Activated CD4-positive, alpha-beta T cell treated with anti-CD3 and anti-CD28 coated beads, Interleukin-2, Interleukin-4, amounts not matched to agents 100 ng/mL and 50 ng/mL, durations not matched to agents 16 hours and 8 hours (primary cell): ENCODE results near the gene MT1B.
"Not testable (repeated sequence)": the region's sequence is repeated elsewhere in the genome, so short reads cannot be mapped to it uniquely, and the experiment has no call there.

Experiments used
- DNase-seq: peaks from one replicate; pipeline ENCODE4 v3.0.0-alpha.2; 2020; ENCODE audit warnings: low spot score

Gene MT1B

DNA sequence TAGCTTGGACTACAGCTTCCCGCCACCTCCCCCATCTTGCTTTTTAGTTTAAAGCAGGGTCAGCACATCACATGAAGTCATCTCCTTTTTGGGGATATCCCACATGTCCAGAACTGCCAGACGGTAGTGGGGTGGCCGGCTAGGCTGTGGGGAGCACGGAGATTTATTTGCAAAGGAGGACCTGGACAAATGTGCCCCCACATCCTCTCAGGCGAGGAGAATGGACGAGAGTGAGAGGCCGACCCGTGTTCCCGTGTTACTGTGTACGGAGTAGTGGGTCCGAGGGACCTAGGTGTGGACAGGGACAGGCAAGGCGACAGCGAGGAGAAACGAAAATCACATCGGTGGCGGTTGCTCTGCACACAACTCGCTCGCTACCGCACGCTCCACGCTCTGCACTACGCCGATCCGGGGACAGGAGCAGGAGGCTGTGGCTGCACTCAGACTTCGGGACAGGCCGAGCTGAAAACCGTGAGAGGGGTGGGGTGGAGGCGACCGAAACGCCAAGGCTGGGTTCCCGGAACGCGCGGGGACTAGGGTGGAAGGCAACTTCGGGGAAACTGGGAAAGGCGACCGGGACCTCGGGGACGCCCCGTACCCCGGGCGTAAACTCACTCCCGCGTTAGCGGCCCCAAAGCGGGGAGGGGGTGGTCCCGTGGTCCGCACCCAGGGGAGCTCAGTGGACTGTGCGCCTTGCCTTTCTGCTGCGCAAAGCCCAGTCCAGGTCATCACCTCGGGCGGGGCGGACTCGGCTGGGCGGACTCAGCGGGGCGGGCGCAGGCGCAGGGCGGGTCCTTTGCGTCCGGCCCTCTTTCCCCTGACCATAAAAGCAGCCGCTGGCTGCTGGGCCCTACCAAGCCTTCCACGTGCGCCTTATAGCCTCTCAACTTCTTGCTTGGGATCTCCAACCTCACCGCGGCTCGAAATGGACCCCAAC, 13.6 kb upstream of the MT1B start, which contains the start of gene MT1A:
MT1A (plus strand) TSS at position 853 of the 937 bp plus-strand sequence; CDS start at position 926, 73 bp downstream.
- DNase-seq: no peak

DNA sequence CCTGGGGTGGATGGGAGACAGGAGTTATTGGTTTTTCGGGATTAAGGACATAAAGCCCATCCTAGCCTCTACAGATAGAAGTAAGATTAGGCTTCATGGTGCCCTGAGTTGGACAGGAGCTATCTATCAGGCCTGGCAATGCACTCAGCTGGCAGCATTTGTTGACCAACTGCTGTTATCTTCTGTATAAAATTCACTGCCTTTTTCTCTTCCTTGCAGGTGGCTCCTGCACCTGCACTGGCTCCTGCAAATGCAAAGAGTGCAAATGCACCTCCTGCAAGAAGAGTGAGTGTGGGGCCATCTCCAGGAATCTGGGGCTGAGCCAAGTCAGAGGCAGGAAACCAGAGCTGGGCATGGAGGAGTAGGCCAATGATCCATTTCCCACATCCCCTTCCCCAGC, 12.6 kb upstream of the MT1B start:
- no peak for DNase-seq

DNA sequence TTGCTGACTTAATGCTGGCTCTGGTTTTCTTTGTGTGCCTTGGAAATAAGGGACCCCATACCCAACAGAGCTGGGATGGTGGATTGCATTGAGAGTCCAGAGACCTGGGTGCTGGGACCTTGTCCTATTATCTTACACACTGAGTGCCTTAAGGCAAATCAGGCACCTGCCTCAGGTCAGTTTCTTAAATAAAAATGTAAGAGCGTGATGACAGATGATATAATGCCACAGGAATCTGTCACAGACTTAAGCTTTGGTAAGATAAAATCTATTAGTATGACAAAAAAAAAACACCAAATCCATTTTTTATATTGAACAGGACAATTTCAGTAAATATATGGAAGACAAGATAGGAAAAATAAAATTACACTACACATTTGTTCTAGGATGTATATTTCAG, 11.6 kb upstream of the MT1B start:
- DNase-seq: no peak

DNA sequence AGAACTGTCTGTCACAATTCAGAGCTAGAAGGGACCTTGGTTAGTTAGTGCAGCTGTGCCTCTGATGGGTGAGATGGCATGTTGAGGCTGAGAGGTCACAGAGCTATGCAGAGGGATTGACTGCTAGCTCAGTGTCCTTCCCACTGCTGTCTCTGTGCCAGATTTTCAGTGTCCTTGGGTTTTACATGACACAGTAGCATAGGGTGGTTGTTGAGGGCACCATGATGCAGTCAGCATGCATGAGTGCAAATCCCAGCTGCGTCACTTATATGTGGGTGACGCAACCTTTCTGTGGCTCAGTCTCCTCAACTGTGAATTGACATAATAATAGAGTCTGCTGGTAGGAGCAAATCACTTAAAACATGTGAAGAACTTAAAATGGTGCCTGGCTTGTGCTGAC, 10.5 kb upstream of the MT1B start:
- no peak for DNase-seq

GRCh38 chr16:56643080-56643778, 8.5 kb upstream of the MT1B start:
- peak; percentile 71 for DNase-seq

DNA sequence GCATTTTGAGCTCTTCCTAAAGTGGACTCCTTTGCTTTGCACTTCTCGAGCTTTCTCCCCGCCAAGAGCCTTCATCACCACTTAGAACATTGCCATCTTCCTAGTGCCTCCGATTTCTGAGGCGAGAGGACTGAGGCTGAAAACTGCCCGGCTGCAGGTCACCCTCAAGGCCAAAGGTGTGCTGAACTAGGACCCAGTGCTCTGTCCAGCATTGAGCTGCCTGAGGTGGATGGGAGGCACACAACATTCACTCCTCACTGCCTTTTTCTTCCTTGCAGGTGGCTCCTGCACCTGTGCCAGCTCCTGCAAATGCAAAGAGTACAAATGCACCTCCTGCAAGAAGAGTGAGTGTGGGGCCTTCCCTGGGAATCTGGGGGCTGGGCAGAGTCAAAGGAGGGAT, 7.9 kb upstream of the MT1B start:
- DNase-seq: no peak

DNA sequence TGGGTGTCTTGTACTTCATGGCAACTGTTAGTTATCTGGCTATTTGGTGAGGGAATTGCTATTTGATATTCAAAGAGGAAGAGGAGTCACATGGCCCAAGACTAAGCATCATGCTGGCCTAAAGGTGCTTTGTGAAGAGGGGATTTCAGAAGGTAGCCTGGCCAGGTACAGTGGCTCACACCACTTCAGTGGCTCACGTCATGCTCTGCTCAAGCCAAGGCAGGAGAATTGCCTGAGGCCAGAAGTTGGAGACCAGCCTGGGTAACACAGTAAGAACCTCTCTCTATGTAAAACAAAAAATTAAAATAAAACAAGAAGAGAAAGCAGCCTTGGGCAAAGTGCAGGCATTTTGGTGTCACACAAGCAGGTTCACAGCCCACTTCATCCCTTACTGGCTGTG, 6.4 kb upstream of the MT1B start:
- no peak for DNase-seq

- DNase-seq: no peak
Measured at GRCh38 chr16:56645838-56646237, 5.8 kb upstream of the MT1B start.

DNA sequence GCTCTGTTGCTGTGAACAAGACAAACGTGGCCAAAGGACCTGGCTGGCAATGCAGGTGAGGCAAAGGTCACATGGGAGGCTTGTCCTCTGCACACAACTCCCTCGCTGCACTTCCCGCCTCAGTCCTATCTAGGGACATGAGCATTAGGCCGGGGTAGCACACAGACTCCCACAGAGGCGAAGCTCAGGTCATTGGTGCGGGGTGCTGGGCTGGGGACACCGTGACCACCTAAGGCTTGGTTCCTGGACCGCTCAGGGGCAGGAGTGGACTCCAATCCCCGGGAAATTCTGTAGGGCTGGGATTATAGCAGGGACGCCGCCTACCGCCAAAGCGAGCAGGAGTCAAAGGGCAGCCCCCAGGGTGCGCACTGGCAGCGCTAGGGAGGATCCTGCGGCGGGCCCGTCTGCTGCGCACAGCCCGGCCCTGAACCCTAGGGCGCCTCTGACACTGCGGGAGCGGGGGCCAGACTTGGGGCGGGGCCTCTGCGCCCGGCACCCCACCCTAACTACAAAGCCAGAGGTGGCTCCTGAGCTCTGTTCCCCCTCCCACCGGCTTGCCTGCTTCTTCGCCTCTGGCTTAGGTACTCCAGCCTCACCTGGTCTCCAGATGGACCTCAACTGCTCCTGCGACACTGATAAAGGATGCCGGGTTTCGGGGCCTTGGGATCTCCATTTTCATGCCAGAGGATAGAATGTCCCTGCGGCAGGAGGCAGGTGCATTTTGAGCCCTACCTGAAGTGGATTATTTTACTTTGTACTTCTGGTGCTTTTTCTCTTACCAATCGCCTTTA, 3.9 kb upstream of the MT1B start:
- DNase-seq: no peak

GRCh38 chr16:56649271-56649670, 2.4 kb upstream of the MT1B start:
- no peak for DNase-seq

GRCh38 chr16:56649820-56650219, 1.9 kb upstream of the MT1B start:
- DNase-seq: no peak

DNA sequence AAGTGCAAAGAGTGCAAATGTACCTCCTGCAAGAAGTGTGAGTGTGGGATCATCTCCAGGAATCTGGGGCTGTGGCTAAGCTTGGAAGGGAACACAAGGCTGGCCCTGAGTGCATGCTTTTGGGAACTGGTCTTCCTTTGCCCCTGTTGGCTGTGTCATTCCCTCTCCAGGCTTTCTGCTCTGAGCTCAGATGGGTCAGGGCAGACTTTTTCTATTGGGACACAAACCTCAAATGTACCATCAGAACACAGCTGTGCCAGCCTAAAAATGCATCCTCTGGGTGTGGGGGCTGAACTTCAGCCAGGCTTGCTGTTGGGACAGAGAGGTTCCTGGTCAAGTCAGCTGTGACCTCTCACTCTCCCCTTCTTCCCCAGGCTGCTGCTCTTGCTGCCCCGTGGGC, 914 bp downstream of the MT1B start:
- no peak for DNase-seq

DNA sequence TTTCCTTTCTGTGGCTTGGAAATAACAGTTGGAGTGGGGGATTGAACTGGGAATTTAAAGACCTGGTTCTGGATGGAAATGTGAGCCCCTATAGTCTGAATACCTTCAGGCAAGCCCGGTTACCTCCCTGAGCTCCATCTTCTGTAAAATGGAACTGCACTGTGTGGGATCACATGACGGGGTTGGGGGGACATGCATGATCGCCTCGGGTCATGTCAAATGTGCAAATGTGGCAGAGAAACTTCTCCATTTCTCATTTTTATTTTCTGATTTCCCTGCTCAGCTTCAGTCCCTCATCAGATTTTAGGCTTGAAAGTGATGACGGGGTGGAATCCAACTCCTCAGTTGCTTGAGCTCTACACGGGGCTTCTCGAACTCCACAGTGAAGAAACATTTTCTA, 1.5 kb downstream of the MT1B start:
- DNase-seq: no peak

GRCh38 chr16:56657555-56658326, 6.1 kb downstream of the MT1B start, which contains the start of gene MT1F:
TSS of gene MT1F (plus strand) at chr16:56657959. CDS start at chr16:56658059, 100 bp downstream.
- peak; percentile 44 for DNase-seq

DNA sequence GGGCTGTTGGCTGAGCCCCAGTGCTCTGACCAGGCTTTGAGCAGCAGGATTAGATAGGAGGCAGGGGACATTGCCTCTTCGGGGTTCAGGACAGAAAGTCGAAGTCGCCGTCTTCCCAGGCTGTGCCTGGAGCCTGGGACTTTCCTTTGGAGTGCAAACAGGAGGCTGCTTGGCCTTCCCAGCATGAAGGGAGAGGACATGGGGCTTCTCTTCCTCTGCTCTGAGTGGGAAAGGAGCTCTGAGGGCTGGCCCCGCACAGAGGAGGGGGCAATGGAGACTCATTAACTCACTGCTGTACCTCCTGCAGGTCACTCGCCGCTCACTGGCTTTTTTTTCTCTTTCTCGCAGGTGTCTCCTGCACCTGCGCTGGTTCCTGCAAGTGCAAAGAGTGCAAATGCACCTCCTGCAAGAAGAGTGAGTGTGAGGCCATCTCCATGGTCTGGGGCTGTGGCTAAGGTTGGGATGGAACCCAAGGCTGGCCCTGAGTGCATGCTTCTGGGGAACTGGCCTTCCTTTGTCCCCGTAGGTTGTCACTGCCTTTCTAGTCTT, 6.7 kb downstream of the MT1B start:
- no peak for DNase-seq

DNA sequence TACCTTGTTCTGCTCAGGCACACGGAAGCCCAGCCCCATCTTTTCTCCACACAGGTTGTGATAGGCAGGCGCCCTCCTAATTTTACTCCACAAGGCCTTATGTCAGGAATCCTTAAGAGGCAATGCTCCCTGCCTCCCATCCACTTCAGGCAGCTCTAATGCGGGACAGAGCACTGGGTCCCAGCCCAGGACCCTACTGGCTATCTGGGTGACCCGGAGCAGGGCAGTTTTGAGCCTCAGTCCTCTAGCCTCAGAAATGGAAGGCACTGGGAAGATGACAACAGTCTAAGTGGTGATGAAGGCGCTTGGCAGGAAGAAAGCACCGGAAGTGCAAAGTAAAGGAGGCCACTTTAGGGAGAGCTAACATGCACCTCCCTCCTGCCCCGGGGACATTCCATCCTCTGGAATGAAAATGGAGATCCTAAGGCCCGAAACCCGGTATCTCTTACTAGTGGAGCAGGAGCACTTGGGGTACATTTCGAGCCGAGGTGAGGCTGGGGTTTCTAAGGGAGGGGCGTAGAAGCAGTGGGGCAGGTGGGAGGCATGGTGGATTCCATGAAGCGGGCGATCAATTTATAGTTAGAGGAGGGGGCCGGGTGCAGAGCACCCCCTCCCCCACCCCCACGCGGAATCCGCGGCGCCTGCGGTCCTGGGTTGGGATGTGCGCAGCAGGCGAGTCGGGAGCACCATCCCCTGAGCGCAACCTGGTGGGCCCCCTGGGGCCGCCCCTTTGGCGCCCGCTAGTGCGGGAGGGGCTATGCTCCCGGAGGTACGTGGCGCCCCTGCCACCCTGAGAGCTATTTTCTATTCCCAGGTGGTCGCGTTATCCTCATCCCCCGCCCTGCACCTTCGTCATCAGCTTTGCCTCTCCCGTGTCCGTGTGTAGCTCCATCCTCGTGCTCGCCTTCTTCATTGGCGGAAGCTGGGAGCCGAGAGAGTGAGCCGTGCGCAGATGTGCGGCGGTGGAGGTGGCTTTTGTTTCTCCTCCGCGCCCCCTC, 11.0 kb downstream of the MT1B start:
- no peak for DNase-seq

DNA sequence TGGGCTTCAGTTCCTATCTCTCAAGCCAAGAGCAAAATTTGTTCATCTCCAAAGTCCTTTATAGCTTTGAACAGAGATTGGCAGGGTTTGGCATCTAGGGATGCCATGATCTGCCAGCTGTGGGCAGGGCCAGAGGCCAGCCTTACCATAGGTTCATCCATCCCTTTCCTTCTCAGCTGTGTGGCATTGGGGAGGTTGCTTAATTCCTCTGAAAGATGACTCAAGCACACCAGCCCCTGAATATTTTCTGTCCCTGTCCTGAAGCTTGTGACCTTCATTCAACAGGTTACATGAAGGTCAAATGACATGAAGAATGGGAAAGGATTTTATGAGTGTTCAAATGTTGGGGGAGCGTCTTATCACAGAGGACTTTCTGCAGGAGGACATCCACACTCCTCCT, 12.8 kb downstream of the MT1B start:
- DNase-seq: no peak

DNA sequence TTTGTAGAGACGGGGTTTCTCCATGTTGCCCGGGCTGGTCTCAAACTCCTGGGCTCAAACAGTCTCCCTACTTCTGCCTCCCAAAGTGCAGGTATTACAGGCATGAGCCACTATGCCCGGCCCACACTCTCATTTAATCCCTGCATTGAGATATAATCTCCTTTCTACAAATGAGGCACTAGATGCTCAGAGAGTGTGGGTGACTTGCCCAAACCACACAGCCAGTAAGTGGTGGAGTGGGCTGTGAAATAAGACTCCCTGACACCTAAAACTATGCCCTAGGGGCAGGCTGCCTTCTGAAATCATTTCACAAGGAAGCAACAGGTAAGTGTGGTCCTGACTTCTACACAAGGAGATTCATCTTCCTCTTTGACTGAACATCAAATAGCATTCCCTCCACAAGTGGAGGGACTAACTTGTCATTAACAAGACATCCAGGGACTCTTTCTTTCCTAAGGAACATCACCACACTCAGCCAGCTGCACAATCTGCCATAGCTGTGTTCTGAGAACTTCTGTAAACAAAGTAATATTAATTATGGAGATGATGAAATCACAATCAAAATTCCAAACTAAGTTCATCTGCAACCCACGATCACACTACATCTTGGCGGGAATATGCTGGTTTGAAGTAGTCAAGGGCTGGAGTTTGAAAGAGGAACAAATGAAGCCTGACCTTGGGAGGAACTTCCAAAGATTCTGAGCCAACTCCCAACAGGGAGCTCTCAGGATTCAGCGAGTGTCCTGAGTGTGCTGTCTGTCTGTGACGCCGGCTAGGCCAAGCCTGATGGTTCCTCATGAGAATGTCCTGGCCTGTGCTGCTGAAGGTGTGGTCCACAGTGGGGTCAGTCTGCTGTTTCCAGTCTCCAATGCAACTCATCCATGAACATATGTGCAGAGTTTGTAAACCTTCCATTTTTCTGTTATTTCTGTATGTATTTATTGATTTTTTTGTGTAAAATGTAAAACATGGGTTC, 13.9 kb downstream of the MT1B start:
- DNase-seq: not testable (repeated sequence)
